ENCODE results near the gene ARPC3. TPM values are rescaled to one million over a fixed set of nuclear protein-coding genes. Genes with fewer than 3 reads are reported as not detected.
A peak's percentile ranks its signal among the peaks of the same experiment; 100 is the strongest.

ARPC3 gene
- total RNA-seq = 219 to 248 TPM (median 226 TPM) in 3 replicates
- long read RNA-seq, transcript ARPC3-201 (7 exons, 1,014 nt) = major isoform, 193 of 224 reads
- long read RNA-seq, partial matches to known transcripts = 24 of 224 reads
- long read RNA-seq, other reads (novel, unspliced or antisense) = 7 of 224 reads

DNA sequence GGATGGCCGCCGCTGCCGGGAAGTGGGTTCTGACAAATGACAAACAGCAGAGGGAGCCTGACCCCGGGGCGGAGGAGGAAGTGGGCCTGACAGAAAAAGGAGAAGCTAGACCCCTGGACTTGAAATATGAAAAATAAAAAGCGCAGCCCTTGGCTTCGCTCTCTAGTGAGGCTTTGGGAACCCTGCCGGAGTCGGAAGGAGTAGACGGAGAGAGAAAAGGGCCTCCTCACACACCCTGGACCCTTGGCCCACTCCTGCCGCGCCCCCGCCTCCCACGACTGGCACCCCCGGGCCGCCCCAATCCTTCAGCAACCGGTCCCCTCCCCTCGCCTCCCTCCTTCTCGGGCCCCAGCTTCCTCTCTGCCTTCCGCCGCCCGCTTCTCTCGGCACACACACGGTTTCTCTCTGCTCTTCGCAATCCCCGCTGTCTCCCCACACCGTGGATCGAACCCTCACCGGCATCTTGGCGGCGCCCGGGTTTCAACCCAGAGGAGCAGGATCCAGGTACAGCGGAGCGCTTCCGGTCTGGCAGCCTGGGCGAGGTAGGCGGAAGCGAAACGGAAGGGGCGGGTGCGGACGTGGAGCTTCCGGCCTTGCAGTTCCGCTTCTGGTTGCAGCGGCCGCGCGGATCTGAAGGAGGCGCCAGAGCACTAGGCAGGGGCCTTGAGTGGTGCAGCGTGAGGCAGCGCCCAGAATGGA, at the start of gene ARPC3:
Gene ARPC3 (minus strand): TSS at position 539 of the 699 bp plus-strand sequence. CDS start 77 bp downstream, at position 462.
- Mint-ChIP-seq H3K27me3 (ENCODE audit: low read depth) (no peaks in the 10 kb centered on the region), H3K4me1 (ENCODE audit: low read depth) (peaks cover 40% of the 10 kb centered on the region), H3K9me3 (ENCODE audit: low read depth) (no peaks in the 10 kb centered on the region), H3K36me3 (ENCODE audit: low read depth) (peaks cover 24% of the 10 kb centered on the region), H3K4me3 (ENCODE audit: unreplicated experiment) (peak within 1 kb of the TSS; percentile 97), H3K27ac (ENCODE audit: unreplicated experiment) (peak within 1 kb of the TSS; percentile 100)
- DNase-seq (ENCODE audit: low spot score) = peak; percentile 97
- TF ChIP-seq, protein P1, sequence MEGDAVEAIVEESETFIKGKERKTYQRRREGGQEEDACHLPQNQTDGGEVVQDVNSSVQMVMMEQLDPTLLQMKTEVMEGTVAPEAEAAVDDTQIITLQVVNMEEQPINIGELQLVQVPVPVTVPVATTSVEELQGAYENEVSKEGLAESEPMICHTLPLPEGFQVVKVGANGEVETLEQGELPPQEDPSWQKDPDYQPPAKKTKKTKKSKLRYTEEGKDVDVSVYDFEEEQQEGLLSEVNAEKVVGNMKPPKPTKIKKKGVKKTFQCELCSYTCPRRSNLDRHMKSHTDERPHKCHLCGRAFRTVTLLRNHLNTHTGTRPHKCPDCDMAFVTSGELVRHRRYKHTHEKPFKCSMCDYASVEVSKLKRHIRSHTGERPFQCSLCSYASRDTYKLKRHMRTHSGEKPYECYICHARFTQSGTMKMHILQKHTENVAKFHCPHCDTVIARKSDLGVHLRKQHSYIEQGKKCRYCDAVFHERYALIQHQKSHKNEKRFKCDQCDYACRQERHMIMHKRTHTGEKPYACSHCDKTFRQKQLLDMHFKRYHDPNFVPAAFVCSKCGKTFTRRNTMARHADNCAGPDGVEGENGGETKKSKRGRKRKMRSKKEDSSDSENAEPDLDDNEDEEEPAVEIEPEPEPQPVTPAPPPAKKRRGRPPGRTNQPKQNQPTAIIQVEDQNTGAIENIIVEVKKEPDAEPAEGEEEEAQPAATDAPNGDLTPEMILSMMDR (IDR thresholded peaks at IDR 0.05) = peak; percentile 85

DNA sequence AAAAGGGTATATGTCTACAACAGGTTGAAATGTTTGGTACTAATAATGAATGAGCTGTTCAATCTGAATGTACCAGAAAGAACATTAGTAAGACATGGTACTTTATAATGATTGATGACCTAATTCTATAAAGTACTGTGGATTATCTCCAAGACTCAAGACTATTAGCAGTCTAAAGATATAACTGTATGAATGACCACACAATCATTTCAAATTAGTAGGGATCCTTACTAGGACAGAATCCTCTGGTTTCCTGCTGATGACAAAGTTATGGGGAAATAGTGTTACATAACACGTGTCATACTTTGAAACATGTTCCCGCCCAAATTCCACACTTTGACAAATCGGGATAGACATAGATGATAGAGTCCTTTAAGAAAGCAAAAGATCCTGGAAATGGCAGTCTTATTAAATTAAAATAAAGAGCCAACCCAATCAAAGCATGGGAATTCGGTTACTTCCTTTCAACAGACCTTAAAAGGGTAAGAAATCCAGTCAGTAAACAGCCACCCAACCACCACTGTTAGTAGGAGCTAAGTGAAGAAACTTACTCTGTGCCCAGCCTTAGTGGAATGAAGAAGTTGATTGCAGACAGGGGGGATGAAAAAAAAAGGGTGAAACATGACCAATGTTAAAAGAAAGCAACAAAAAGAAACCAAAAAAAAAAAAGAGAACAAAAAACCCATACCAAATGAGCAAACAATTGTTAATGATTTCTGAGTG, 49.0 kb upstream of the ARPC3 start:
- TF ChIP-seq, protein P1 (IDR thresholded peaks at IDR 0.05) = no peak
- peak overlapping the region; percentile 57 for H3K27ac Mint-ChIP-seq (ENCODE audit: unreplicated experiment)
- H3K4me1 Mint-ChIP-seq (ENCODE audit: low read depth) = peaks cover 31% of the 10 kb centered on the region
- H3K9me3 Mint-ChIP-seq (ENCODE audit: low read depth) = no peaks in the 10 kb centered on the region
- no peak for DNase-seq (ENCODE audit: low spot score)
- peaks cover 3% of the 10 kb centered on the region for H3K36me3 Mint-ChIP-seq (ENCODE audit: low read depth)
- peak overlapping the region; percentile 12 for H3K4me3 Mint-ChIP-seq (ENCODE audit: unreplicated experiment)
- H3K27me3 Mint-ChIP-seq (ENCODE audit: low read depth) = no peaks in the 10 kb centered on the region

DNA sequence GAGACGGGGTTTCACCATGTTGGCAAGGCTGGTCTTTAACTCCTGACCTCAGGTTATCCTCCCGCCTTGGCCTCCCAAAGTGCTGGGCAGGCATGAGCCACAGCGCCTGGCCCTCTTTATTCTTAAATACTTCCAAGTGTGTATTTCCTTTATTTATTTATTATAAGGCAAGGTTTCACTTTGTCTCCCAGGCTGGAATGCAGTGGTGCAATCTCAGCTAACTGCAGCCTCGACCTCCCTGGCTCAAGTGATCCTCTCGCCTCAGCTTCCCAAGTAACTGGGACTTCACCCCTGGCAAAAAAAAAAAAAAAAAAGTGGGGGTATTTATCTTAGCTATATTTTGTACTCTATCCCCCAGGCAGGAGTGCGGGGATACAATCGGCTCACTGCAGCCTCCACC, 25.3 kb upstream of the ARPC3 start:
- no peaks in the 10 kb centered on the region for H3K27me3 Mint-ChIP-seq (ENCODE audit: low read depth)
- no peaks in the 10 kb centered on the region for H3K9me3 Mint-ChIP-seq (ENCODE audit: low read depth)
- TF ChIP-seq, protein P1 (IDR thresholded peaks at IDR 0.05) = no peak
- H3K36me3 Mint-ChIP-seq (ENCODE audit: low read depth) = no peaks in the 10 kb centered on the region
- no peak overlapping the region for H3K4me3 Mint-ChIP-seq (ENCODE audit: unreplicated experiment)
- H3K4me1 Mint-ChIP-seq (ENCODE audit: low read depth) = no peaks in the 10 kb centered on the region
- no peak overlapping the region for H3K27ac Mint-ChIP-seq (ENCODE audit: unreplicated experiment)
- no peak for DNase-seq (ENCODE audit: low spot score)

DNA sequence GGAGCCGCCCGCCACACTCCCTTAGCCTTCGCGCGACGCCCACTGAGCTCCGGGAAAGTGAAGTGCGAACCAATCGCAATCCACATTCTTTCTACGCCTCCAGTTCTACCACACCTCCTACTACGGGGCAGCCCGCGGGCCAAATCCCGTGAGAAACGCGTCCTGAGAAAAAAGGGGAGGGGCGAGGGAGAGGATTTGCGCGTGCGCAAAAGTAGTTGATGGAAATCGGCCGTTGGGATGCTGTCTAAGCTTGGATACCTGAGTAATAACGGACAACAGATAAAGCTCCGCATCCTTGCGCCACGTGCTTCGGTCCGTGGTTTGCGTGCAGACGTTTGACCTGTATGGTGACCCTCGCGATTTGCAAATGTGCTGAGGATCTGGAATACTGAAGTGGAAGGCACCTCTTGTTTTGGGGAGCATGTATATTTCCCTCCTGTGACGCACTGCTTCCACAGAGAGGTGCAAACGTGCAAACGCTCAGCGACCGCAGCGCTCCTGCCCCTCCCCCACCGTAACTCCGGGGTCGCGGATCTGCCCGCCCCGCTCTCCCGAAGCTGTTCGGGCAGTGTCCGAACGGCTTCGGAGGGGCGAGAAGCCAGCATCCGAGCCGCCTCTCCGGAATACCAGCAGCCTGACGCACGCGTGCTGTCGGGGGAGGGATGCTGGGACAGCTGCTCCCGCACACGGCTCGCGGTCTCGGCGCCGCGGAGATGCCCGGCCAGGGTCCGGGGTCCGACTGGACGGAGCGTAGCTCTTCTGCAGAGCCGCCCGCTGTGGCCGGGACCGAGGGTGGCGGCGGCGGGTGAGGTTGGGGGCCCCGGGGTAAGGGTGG, 18.3 kb upstream of the ARPC3 start, which contains the start of the genes FAM216A and GPN3:
Gene FAM216A (plus strand): TSS at position 632 of the 835 bp plus-strand sequence. CDS start 31 bp downstream, at position 663.
Gene GPN3 (minus strand): TSS at position 44 of the 835 bp plus-strand sequence. CDS start 54 bp downstream, outside the sequence.
- H3K4me1 Mint-ChIP-seq (ENCODE audit: low read depth) = peaks cover 32% of the 10 kb centered on the region
- TF ChIP-seq, protein P1 (IDR thresholded peaks at IDR 0.05) = no peak
- H3K36me3 Mint-ChIP-seq (ENCODE audit: low read depth) = no peaks in the 10 kb centered on the region
- H3K27me3 Mint-ChIP-seq (ENCODE audit: low read depth) = no peaks in the 10 kb centered on the region
- H3K27ac Mint-ChIP-seq (ENCODE audit: unreplicated experiment) = peak within 1 kb of the TSS; percentile 98
- no peaks in the 10 kb centered on the region for H3K9me3 Mint-ChIP-seq (ENCODE audit: low read depth)
- H3K4me3 Mint-ChIP-seq (ENCODE audit: unreplicated experiment) = peak within 1 kb of the TSS; percentile 98
- DNase-seq (ENCODE audit: low spot score) = peak; percentile 97

All from chondrocyte (in vitro differentiated cells).